Activated CD8-positive, alpha-beta memory T cell treated with anti-CD3 and anti-CD28 coated beads for 48 hours (primary cell): ENCODE results near the gene ZBTB20.

Source experiments
- DNase-seq, 3 experiments: peaks; one replicate each; pipeline ENCODE4 v3.0.0-alpha.2; 2020; ENCODE audit warnings: low read depth in 2 of 3, low spot score in 2 of 3

ZBTB20 gene

DNA sequence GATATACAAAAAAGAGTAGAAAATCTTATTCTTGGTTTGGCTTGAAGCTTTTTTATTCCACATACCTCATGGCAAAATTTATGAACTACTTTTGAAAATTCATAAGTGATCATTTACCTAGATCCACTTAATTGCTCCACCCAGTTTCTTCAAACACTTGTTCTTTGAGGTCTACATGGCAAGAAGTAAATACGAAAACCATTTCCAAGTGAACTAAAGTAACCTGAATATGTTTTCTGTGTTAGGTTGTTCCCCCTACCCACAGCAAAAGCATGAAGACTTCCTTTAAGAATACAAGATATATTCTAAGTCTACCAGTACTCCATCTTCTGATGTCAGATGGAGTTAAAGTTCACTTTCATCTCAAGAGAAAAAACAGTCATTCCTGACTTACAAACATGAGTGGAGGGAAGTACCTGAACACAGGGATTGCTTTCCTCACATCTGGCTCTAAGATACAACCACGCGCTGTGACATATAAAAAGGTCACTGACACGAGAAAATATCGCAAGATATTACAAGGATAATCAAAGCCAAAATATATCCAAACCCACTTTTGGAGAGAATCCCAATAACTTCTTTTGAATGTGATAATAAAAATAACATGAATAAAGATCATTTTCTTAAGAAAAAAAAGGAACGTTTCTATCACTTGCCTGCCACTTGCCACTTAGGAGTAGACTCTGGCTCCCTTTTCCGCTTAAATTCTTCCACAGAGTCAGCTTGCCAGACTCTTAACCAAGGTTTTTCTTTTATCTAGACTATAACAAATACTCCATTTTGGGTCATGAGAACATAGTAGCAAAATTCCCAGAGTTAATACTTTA, 428.8 kb downstream of the ZBTB20 start:
- DNase-seq = no peak

- DNase-seq = no peak
Observed at GRCh38 chr3:114716916-114717315, 430.2 kb downstream of the ZBTB20 start.

DNA sequence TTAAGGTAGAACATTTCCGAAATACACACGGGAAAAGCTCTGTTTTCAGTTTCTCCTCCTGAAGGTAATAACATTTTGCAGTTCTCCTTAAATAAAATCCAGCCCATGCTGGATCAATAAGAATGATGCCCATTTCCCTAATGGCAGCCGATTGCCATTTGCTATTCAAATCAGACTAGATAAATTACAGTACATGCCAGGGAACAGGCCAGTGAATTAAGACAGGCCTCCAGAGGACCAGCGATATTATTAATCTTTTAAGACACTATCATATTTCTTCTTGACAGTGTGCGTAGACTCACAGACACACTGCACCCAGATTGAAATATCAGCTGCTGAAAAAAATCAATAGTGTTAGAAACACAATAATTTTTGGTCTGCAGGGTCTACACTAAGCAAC, 431.0 kb downstream of the ZBTB20 start:
- no peak for DNase-seq

DNA sequence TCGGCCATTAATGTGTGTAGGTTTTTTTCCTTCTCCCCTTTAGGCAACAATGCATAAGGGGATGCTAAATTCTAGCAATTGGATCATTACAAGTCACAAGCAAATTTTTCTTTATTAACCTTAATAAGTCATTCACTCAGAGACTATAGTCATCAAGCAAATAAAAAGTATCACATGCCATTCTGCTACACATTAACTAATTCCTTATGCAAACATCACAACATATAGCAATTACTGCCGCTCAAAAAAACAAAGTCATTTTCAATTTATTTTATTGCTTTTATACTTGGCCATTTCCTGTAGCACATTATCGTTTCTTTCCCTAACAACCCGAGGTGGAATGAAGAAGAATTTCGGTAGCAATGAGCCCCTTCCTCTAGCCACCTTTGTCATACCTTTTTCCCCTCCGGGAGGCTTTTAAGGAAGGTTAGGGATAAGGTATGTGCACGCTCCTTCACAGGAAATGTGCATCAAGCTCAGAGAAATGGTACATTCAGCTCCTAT, 432.1 kb downstream of the ZBTB20 start:
- no peak for DNase-seq

DNA sequence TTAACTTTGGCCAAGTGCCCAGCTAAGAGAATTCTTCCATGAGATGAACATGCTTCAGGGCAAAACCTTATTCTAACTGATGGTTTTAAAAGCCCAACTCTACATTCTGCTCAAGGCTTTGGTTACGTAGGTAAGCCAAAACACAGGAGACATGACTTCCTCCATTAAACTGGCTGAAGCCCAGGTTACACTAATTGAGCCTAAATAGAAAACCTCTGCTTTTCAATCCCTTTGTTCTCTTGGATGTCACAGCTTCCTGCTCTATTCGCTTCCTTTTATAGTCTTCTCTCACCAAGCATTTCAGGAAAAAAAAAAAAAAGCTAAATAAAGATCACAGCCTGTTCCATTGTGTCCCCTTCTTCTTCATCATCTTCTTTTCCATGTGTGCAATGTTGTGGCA, 432.9 kb downstream of the ZBTB20 start:
- DNase-seq = no peak

DNA sequence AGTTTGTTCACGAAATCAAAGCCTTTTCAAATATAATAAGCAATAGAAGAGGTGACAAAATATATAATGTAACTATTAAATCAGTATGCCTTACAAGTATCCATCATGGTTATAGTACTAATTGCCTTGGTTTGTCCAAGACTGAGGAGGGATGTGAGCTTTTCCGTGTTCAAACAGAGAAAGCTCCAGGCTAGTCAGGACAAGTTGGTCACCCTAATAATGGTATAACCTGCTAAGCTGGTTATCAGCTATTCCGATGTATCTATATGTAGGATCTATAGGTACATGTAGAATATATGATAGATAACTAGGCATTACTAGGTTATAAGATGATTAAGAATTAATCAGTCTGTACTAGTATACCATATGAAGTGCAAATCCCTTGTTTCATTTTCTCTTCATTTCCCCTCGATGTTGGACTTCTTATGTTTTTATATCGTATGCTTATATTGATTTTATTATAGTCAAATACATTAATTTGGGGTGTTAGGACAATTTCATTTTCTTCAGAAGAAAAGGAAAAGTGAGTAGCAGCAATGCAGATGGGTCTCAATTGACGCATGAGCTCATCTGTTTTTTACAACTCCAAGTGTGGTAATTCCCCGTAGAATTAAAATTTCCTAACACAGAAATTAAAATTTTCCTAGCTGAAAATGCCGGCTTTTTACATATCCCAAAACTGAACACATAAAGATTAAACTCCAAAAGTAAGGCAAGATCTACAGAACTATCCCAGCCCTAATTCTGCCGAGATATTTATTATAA, 434.2 kb downstream of the ZBTB20 start:
- DNase-seq = no peak

DNA sequence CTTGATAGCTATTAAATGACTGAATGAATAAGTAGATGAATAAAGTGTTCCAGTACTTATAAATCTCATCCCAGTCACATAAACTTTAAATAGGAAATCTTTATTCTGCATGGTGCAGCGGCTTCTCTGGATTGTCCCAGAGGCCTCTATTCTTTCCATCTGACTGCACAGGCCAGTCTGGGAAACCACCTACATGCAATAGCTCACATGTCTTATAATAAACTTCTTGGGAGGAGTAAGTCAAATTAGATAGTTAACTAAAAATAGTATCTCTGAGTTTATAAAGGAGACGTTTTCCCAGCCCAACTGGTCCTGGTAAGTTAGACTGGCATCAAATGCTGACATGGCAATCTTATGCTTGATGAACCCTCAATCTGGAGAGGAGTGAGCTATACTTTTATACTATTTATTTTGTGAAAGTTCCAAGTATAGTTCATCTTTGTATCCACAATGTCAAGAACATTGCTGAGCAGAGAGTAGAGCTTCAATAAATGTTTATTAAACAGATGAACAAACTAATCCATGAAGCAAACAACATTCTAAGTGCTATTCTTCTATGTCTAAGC, 435.7 kb downstream of the ZBTB20 start:
- DNase-seq = no peak

GRCh38 chr3:114709102-114709501, 438.0 kb downstream of the ZBTB20 start:
- no peak for DNase-seq

GRCh38 chr3:114707252-114707860, 439.7 kb downstream of the ZBTB20 start:
- DNase-seq = no peak

GRCh38 chr3:114706591-114707232, 440.4 kb downstream of the ZBTB20 start:
- DNase-seq = no peak

GRCh38 chr3:114700637-114701234, 446.4 kb downstream of the ZBTB20 start:
- DNase-seq = no peak

- DNase-seq = no peak
Observed at GRCh38 chr3:114698146-114699105, 448.7 kb downstream of the ZBTB20 start.

GRCh38 chr3:114697401-114697800, 449.7 kb downstream of the ZBTB20 start:
- DNase-seq = no peak

- no peak for DNase-seq
Observed at GRCh38 chr3:114694251-114694650, 452.8 kb downstream of the ZBTB20 start.

DNA sequence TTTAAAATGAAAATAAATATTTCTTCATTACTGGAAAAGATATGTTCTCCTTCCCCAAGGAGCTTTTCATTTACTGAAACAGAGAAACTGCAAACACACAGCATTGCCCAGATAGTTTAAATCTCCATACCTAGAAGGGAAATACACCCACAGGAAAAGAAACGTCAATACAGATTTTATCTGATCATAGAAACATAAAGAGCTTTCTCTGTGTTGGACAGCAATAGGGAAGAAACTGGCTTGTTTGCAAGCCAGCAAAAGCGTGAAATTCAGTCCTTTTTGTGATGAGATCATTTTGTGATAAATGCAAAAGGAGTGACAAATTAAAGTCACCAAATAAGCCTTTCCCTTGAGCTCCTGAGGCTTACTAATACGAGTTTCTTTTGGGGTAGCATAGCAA, 455.2 kb downstream of the ZBTB20 start:
- no peak for DNase-seq

GRCh38 chr3:114690911-114691310, 456.2 kb downstream of the ZBTB20 start:
- DNase-seq = no peak

- no peak for DNase-seq
Observed at GRCh38 chr3:114687151-114687550, 459.9 kb downstream of the ZBTB20 start.

DNA sequence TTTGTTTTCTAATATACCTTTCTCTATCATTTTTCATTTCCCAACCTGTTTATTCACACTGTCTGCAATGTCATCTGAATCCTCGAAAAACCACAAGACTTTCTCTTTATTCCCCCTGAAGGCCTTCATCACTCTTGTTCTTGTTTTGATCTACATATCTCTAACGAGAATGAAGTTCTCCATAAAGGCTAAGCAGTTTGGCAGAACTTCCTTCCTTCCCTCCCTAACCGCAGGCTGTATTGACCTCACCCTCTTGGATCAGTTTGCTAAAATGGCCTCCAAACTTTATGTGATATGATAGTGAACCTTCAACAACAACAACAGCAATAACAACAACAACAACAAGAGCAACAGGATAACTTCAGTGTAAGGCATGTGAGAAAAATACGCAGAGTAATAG, 460.5 kb downstream of the ZBTB20 start:
- DNase-seq = no peak

DNA sequence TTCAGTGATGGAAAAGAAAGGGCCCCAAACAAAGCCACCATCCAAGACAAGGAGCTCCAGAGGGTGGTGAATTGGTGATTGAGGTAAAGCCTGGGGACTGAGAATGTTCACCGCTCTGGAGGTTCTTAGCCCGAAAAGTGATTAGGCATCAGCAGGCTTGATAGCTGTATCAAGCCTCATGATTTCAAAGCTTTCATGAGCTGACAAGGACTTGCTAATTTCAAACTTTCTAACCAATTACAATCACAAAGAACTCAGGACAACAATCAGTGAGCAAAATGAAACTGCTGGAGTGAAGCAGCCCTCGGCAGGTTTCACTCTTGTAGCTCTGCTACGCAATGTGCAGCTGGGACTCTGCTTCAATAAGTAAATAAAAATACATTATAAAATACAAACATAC, 461.9 kb downstream of the ZBTB20 start:
- no peak for DNase-seq

DNA sequence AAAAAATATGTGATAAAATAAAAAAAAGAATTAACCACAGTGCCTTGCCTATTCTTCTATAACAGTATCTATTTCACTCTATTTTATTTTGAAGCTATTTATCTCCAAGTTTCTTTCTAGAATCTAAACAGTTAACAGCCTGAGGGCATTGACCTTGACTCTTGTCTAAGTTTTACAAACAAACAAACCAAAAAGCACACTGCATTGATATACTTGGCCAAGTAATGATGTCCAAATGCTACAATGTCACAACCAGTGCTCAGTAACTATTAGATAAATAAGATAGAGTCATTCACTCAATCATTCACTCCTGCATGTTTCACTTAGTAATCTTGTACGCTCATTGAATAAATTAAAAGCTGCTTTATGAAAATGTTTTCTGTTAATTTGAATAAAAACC, 466.8 kb downstream of the ZBTB20 start:
- no peak for DNase-seq
